Placental epithelial cell (primary cell): Measurements from ENCODE around the gene CLDND2. TPM values are rescaled to one million over a fixed set of nuclear protein-coding genes. Genes with fewer than 3 reads are reported as not detected.

Source experiments
- total RNA-seq: library from RNA; depleted of rRNA; stranded (reverse); fragments of >200 nt; gene quantifications from 2 replicates; pipeline ENCODE4 v1.2.3, GENCODE V29; 2012

CLDND2 gene
- not detected in 2 replicates for total RNA-seq

GRCh38 chr19:51368366-51369282 lies at the start of gene CLDND2:
Gene CLDND2, minus strand, starts transcription at chr19:51369003. Its CDS starts 426 bp downstream, at chr19:51368577.

GRCh38 chr19:51417107-51417809 lies 48.5 kb upstream of the CLDND2 start, which contains the start of gene SIGLEC10:
Gene SIGLEC10, minus strand, starts transcription at chr19:51417642. Its CDS starts 61 bp downstream, at chr19:51417581.

GRCh38 chr19:51387924-51388389 lies 19.2 kb upstream of the CLDND2 start, which contains the start of gene LIM2:
Gene LIM2, minus strand, starts transcription at chr19:51387974. Its CDS starts 531 bp downstream, at chr19:51387443.

GRCh38 chr19:51372649-51373504 lies 4.1 kb upstream of the CLDND2 start, which contains the start of gene NKG7:
Gene NKG7, minus strand, starts transcription at chr19:51372654. Its CDS starts 119 bp downstream, at chr19:51372535.

GRCh38 chr19:51365965-51366388 lies 2.8 kb downstream of the CLDND2 start, which contains the start of gene ETFB:
Gene ETFB, minus strand, starts transcription at chr19:51366388. Its CDS starts 62 bp downstream, at chr19:51366326.

GRCh38 chr19:51341976-51342580 lies 26.7 kb downstream of the CLDND2 start, which contains the start of gene VSIG10L:
Gene VSIG10L, minus strand, starts transcription at chr19:51342139. Its CDS starts 15 bp downstream, at chr19:51342124.

Other genes starting within 250 kb of the CLDND2 start
- gene SIGLEC9, start 244.1 kb downstream of the CLDND2 start, total RNA-seq, result not detected in 2 replicates
- not detected in 2 replicates for gene SIGLEC7, start 226.7 kb downstream of the CLDND2 start, total RNA-seq
- gene CD33, start 143.9 kb downstream of the CLDND2 start, total RNA-seq, result not detected in 2 replicates
- not detected in 2 replicates for gene SIGLECL1, start 117.9 kb downstream of the CLDND2 start, total RNA-seq
- gene IGLON5, start 57.4 kb downstream of the CLDND2 start, total RNA-seq, result not detected in 2 replicates
- 1.4 and 2.4 TPM in 2 replicates for gene VSIG10L, start 26.9 kb downstream of the CLDND2 start, total RNA-seq
- 42.9 and 82.1 TPM in 2 replicates for gene ETFB, start 2.6 kb downstream of the CLDND2 start, total RNA-seq
- gene NKG7, start 3.7 kb upstream of the CLDND2 start, total RNA-seq, result not detected in 2 replicates
- gene LIM2, start 19.0 kb upstream of the CLDND2 start, total RNA-seq, result not detected in 2 replicates
- 0.43 TPM in 1 of 2 replicates, not detected in the other for gene C19orf84, start 21.6 kb upstream of the CLDND2 start, total RNA-seq
- gene SIGLEC10, start 48.6 kb upstream of the CLDND2 start, total RNA-seq, result under 0.01 TPM in 1 of 2 replicates, not detected in the other
- not detected in 2 replicates for gene SIGLEC8, start 89.5 kb upstream of the CLDND2 start, total RNA-seq
- gene CEACAM18, start 109.5 kb upstream of the CLDND2 start, total RNA-seq, result not detected in 2 replicates
- not detected in 2 replicates for gene SIGLEC12, start 132.8 kb upstream of the CLDND2 start, total RNA-seq
- not detected in 2 replicates for gene SIGLEC6, start 162.7 kb upstream of the CLDND2 start, total RNA-seq
- 5.5 and 6.4 TPM in 2 replicates for gene ZNF175, start 202.3 kb upstream of the CLDND2 start, total RNA-seq